Hematopoietic multipotent progenitor cell treated with erythropoietin and hydrocortisone succinate and interleukin-3 and kit ligand, for 17 days (in vitro differentiated cells): Measurements from ENCODE around the gene PRDX2.

ENCODE experiments used
- DNase-seq: peaks from one replicate; pipeline ENCODE4 v3.0.0-alpha.2; 2015; ENCODE audit warnings: low spot score

The PRDX2 gene

DNA sequence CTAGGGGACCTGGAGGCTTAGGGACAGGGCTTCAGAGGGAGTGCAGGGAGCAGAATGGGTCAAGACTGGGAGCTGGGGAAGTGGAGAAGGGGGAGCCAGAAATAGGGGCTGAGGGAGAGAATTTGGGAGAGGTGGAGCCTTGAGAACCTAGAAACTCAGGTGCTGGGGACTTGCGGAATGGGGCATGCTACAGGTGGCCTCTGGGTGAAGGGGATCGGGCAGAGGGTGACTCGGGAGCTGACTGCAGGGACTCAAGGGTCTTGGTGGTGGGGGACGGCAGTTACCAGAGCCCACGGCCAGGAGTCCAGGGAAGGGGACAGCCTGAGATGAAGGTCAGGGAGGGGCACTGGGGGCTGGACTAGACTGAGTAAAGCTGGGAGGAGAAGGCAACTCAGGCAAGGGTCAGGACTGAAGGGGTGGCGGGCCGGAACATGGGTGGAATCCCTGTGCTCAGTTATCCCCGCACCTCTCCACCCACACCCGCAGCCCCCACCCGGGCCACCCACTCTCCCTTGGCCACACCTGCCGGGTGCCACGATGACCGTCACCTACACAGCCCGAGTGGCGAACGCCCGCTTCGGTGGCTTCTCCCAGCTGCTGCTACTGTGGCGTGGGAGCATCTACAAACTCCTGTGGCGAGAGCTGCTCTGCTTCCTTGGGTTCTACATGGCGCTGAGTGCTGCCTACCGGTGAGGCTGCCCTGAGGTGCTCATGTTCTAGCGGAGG, 49.4 kb downstream of the PRDX2 start:
- DNase-seq = no peak

DNA sequence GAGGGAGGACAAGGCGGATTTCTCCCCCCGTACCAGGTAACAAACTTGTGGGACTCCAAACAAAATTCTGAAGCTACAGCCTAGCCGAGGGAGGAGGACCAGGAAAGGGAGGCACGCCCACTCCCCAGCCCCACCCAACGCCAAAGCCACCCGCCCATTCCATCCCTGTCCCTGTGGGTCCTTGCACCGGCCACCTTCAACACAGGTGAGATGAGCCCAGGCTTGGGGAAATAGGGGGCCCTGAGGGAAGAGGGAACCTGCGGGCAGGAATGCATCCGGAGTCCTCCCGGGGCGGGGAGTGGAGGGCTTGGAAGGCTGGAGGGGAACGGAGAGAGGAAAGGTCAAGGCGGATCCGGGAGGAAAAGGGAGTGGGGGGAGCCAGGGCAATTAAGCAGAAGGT, 50.0 kb downstream of the PRDX2 start, which contains the start of gene BEST2:
Gene BEST2 (plus strand): TSS at position 157 of the 400 bp plus-strand sequence. CDS start 802 bp downstream, outside the sequence.
- no peak for DNase-seq

DNA sequence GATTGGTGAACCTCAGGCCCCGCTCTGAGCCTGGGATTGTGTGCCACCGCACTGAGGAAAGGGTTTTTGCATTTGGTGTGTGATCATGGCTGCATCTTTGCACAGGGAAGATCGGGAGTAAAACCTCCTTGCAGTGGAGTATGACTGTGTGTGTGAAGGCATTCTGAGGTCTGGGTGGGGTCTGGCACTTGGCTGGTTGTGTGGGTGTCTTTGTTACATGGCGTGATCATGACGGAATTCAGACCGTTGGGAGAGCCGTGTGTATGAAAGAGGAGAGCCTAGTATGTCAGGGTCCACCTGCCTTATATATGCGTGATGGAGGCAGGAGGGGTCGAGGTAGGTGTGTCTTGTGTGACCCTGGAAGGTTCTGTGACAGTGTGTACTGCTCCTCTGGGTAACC, 50.7 kb downstream of the PRDX2 start:
- DNase-seq = no peak

DNA sequence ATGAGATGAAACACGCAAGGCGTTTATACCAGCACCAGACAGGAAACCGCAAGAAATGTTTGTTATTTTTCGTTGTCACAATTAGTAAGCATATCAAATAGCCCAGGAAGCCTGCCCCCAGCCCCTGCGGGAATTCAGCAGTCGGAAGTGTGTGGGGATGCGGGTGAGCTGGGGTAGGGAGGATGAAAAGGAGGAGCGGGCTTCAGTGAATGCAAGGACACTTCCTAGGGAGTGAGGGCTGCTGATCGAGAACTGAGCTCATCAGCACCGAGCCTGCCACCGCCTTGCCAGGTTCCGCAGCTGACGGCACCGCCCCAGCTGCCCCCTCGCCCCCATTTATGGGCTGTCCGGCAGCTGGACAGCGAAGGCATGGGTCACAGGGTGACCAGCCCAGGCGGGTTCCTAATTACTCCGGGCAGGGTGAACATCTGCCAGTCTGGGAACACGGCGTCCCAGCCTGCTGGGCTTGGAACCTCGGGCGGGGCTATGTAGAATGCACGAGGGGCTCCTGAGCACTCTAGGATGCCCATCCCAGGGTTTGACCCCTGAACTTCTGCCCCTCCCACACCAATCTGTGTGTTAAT, 51.6 kb downstream of the PRDX2 start:
- no peak for DNase-seq

DNA sequence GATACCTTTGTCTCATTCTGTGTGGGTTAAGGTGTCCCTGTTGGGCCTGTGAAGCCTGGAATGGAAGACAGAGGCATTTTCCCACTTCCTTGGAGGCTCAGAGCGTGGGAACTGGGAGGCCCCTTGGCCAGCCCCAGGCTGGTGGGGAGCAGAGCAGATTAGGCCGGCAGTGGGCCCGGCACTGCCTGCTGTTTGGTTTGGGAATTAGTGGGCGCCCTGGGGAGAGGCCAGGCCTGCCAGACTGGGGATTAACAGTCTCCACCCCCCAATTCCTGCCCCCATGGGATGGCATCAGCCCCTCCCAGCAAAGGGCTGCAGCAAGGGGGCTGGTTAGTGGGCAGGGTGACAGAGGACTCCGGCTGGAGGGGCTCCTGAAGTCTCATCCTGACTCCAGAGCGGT, 53.1 kb downstream of the PRDX2 start:
- DNase-seq = no peak
